ENCODE data around the gene MSH3. TPM values are rescaled to one million over a fixed set of nuclear protein-coding genes. Genes with fewer than 3 reads are reported as not detected.

Gene MSH3
- total RNA-seq, 1 donor from 2014 or later, result 8.7 TPM

DNA sequence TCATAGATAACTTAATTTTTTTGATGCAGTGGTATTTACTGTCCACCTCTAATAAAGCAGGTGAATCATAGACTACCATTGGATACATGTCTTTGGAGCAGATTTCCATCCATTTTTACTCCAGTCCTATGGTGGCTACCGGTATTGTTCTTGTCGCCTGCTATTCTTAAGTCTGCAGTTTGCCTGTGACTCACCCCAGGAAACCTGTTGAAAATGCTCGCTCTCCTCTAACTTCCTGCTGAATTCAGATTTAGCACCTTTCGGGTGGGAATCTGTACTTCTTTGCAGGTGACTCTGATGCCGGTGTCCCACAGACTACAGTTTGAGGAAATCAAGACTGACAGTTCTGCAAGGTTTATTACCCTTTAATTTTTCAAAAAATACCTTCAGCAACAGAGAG lies 59.2 kb downstream of the MSH3 start:
- TF ChIP-seq, protein P1, sequence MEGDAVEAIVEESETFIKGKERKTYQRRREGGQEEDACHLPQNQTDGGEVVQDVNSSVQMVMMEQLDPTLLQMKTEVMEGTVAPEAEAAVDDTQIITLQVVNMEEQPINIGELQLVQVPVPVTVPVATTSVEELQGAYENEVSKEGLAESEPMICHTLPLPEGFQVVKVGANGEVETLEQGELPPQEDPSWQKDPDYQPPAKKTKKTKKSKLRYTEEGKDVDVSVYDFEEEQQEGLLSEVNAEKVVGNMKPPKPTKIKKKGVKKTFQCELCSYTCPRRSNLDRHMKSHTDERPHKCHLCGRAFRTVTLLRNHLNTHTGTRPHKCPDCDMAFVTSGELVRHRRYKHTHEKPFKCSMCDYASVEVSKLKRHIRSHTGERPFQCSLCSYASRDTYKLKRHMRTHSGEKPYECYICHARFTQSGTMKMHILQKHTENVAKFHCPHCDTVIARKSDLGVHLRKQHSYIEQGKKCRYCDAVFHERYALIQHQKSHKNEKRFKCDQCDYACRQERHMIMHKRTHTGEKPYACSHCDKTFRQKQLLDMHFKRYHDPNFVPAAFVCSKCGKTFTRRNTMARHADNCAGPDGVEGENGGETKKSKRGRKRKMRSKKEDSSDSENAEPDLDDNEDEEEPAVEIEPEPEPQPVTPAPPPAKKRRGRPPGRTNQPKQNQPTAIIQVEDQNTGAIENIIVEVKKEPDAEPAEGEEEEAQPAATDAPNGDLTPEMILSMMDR (IDR thresholded peaks at IDR 0.05), result no peak
- no peak for DNase-seq (ENCODE audit: low spot score in 2 of 2)
- no peaks in the 10 kb centered on the region for H3K27me3 ChIP-seq
- peaks cover 11 to 17% of the 10 kb centered on the region in 2 donors for H3K36me3 ChIP-seq
- no peaks in the 10 kb centered on the region for H3K9me3 ChIP-seq
- H3K27ac ChIP-seq, result no peak overlapping the region
- no peaks in the 10 kb centered on the region for H3K4me1 ChIP-seq
- no peak overlapping the region for H3K4me3 ChIP-seq
- intact Hi-C loops (cut with DNase I), result no loop called here

DNA sequence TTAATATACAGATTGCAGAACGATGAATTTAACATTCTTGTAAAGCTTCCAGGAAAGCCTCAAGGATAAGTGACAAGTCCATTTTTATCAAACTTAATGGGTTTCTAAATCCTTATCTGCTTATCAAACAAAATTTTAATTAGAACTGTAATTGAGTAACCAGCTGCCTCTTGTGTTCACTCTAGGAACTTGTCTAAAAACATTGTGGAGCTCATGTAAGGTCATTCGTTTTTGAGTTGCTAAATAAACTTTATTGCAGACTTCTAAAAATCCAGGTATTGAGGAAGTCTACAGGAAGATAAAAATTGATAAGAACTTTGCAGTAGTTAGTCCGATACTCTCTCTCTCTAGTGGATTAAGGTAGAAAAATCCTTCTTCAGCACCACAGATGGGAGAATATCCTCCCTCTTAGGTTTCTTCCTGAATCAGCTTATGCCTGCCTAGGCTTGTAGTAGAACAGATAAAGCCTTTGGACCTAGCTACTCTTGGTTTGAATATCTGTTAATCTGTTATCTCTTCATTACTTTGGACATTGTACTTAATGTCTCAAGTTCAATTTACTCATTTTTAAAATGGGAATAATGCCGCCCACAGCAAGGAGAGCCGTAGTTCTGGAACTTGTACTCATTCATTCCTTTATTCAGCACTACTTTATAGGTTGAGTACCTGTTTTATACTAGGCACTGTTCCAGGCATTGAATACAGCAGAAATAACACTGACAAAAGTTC lies 60.3 kb downstream of the MSH3 start:
- DNase-seq (ENCODE audit: low spot score in 2 of 2), result no peak
- H3K4me1 ChIP-seq, result no peaks in the 10 kb centered on the region
- H3K9me3 ChIP-seq, result no peaks in the 10 kb centered on the region
- H3K36me3 ChIP-seq, result peaks cover 13 to 19% of the 10 kb centered on the region in 2 donors
- TF ChIP-seq, protein P1 (IDR thresholded peaks at IDR 0.05), result no peak
- intact Hi-C loops (cut with DNase I), result no loop called here
- no peak overlapping the region for H3K27ac ChIP-seq
- no peak overlapping the region for H3K4me3 ChIP-seq
- H3K27me3 ChIP-seq, result no peaks in the 10 kb centered on the region

DNA sequence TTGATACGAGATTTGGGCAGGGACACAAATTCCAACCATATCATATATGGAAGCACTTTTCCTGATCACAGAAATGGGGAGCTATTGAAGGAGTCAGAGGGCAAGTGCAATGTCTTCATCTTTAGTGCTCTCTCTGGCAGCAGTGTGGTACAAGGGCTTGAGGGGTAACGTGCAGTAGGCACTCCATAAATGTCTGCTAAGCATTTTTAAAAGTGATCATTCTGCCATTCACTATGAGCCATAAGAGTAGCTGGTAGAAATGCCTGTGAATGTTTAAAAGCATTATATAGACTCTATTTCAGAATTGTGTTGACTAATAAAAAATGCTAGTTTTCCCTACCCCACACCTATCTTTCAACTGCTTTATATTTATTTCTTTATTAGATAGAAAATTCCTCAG lies 61.4 kb downstream of the MSH3 start:
- H3K27me3 ChIP-seq, result no peaks in the 10 kb centered on the region
- TF ChIP-seq, protein P1 (IDR thresholded peaks at IDR 0.05), result no peak
- no peak overlapping the region for H3K4me3 ChIP-seq
- no peaks in the 10 kb centered on the region for H3K9me3 ChIP-seq
- DNase-seq (ENCODE audit: low spot score in 2 of 2), result no peak
- H3K27ac ChIP-seq, result no peak overlapping the region
- intact Hi-C loops (cut with DNase I), result no loop called here
- H3K36me3 ChIP-seq, result peaks cover 13 to 28% of the 10 kb centered on the region in 2 donors
- H3K4me1 ChIP-seq, result no peaks in the 10 kb centered on the region

DNA sequence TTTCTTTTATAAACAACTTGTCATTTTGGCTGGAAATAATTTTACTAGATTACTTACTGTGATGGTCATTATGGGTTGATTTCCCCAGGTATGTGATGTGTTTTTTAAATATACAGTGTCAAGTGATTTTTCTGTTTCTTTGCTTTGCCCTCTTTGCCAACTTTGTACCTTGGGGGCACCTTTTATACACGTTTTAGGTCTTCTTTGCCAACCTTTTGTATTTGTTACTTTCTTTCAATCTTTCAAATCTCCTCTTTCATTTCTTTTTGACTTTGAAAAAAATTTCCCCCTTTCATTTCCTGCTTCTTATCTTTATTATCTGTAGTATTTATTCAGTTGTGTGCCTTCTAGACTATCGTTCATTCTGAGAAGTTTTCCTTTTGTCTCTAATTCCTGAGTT lies 65.7 kb downstream of the MSH3 start:
- H3K9me3 ChIP-seq, result no peaks in the 10 kb centered on the region
- H3K4me3 ChIP-seq, result no peak overlapping the region
- TF ChIP-seq, protein P1 (IDR thresholded peaks at IDR 0.05), result no peak
- H3K36me3 ChIP-seq, result peaks cover 7 to 20% of the 10 kb centered on the region in 2 donors
- no peak for DNase-seq (ENCODE audit: low spot score in 2 of 2)
- intact Hi-C loops (cut with DNase I), result no loop called here
- H3K4me1 ChIP-seq, result no peaks in the 10 kb centered on the region
- no peak overlapping the region for H3K27ac ChIP-seq
- H3K27me3 ChIP-seq, result no peaks in the 10 kb centered on the region

DNA sequence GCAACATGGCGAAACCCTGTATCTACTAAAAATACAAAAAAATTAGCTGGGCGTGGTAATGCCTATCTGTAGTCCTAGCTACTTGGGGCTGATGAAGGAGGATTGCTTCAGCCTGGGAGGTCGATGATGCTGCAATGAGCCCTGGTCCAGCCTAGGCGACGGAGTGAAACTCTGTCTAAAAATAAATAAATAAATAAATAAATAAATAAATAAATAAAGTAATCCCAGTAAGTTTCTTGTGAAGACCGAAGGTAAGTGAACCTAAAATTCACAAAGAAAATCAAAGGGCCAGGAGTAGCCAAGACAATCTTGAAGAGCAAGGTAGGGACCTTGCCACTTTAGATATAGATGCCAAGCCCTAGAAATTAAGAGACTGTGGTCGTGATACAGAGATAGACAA lies 68.5 kb downstream of the MSH3 start:
- Histone ChIP-seq H3K36me3 (peaks cover 7 to 43% of the 10 kb centered on the region in 2 donors), H3K4me3 (no peak overlapping the region), H3K9me3 (no peaks in the 10 kb centered on the region), H3K27me3 (no peaks in the 10 kb centered on the region), H3K4me1 (no peaks in the 10 kb centered on the region), H3K27ac (no peak overlapping the region)
- intact Hi-C loops (cut with DNase I), result no loop called here
- no peak for DNase-seq (ENCODE audit: low spot score in 2 of 2)
- TF ChIP-seq, protein P1 (IDR thresholded peaks at IDR 0.05), result no peak

All from ascending aorta (tissue), 2 donors.